Motor neuron (in vitro differentiated cells): Measurements from ENCODE around the gene ITPR1. TPM values are rescaled to one million over a fixed set of nuclear protein-coding genes. Genes with fewer than 3 reads are reported as not detected.

Experiments used
- ATAC-seq, 8 experiments: fragments of 200-7000 bp; cut with Tn5 transposase; replicated peaks in 6 of 8; 2 replicates each; pipeline ENCODE4 v1.8.0; 2021; ENCODE audit warnings: mild to moderate bottlenecking in 8 of 8, moderate library complexity in 8 of 8
- H3K27ac ChIP-seq, 2 donors: fragments of 250-450 bp; sonication (Bioruptor Pico); 2 replicates each; pipeline ENCODE4 v1.9.0; 2021; ENCODE audit warnings: antibody characterized with exemption in 2 of 2, mild to moderate bottlenecking in 2 of 2, moderate library complexity in 1 of 2
- H3K4me1 ChIP-seq, 2 donors: fragments of 250-450 bp; sonication (Bioruptor Pico); replicated peaks in 1 of 2; 2 replicates each; pipeline ENCODE4 v1.6.1; 2021; ENCODE audit warnings: antibody characterized with exemption in 2 of 2, mild to moderate bottlenecking in 2 of 2, moderate library complexity in 1 of 2
- H3K4me3 ChIP-seq, 5 donors: fragments of 250-450 bp; sonication (Bioruptor Pico); 2 replicates each; pipeline ENCODE4 v1.9.0; 2021; ENCODE audit warnings: antibody characterized with exemption in 5 of 5, mild to moderate bottlenecking in 5 of 5, moderate library complexity in 4 of 5
- WGBS, 10 experiments: fragments of 450-650 bp; shearing (Covaris generic); methylation state at CpG; one replicate each; pipeline ENCODE4 v1.0.0; 2022; 5-methylcytosine and 5-hydroxymethylcytosine counted together
- in situ Hi-C, 9 experiments: fragments of 400-800 bp; cut with MboI; loops; one replicate each; pipeline ENCODE4 v1.15.0; 2021; ENCODE audit warnings: low sequenced_read_pairs in 9 of 9, low pct_unique_long_range_greater_than_20kb in 2 of 9; ENCODE audit not compliant: unreplicated experiment in 9 of 9
- total RNA-seq, 8 experiments: library from RNA; unstranded; fragments of 300-600 nt; gene quantifications; 2 replicates each; pipeline versions ENCODE4 v1.2.3 to v1.2.4, GENCODE V29; 2022

ITPR1 gene
- total RNA-seq, 8 experiments from 2014 or later, result 2.2 to 167 (median 12.2) TPM

DNA sequence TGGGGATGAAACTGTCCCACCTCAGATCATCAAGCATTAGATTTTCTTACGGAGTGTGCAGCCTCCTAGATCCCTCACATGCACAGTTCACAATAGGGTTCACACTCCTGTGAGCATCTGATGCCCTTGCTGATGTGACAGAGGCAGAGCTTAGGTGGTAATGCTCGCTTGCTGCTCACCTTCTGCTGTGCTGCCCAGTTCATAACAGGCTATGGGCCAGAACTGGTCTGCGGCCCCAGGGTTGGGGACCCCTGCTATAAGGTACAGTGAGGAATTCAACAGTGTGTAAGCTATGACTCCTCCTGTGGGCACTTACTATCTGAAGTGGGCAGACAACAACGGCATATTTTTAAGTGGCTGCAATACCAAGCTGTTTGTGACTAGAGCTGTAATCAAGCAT lies 298.2 kb downstream of the ITPR1 start:
- in situ Hi-C loops, result no loop called here
- no peak for ATAC-seq

DNA sequence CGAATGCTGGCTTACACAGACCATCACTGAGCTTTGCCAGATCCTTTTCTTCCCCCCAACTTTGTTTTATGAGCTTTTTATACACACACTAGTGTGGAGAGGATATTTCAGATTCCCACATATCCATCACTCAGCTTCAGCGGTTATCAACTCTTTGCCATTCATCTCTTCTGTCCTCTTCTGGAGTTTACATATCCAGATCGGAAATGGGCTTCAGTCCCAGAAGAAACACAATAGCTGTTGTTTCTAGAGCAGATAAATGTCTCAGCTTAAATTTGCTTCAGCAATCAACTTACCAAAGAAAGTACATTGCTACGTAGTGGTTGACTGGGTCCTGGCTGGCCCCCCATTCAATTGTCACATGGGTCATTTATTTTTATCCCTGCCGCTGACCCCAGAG lies 300.2 kb downstream of the ITPR1 start:
- in situ Hi-C loops, result no loop called here
- Histone ChIP-seq H3K4me1 (no peaks in the 10 kb centered on the region), H3K4me3 (no peak overlapping the region), H3K27ac (no peak overlapping the region)
- no peak for ATAC-seq
- WGBS, 10 experiments, result 60 to 96% (median 94%) methylated on average over 2 to 5 of the region's 5 CpGs; no CpG with 5 or more reads in 4 of the 10 experiments

More for the DNA sequence above, 298.2 kb downstream of the ITPR1 start:
- no peak overlapping the region for H3K27ac ChIP-seq
- H3K4me1 ChIP-seq, result no peaks in the 10 kb centered on the region
- 67 to 100% (median 100%) methylated on average over 1 to 2 of the region's 4 CpGs; no CpG with 5 or more reads in 2 of the 10 experiments for whole genome bisulfite sequencing, 10 experiments
- no peak overlapping the region for H3K4me3 ChIP-seq

- in situ Hi-C loops, result no loop called here
- Histone ChIP-seq H3K4me1 (no peaks in the 10 kb centered on the region), H3K4me3 (no peak overlapping the region), H3K27ac (no peak overlapping the region)
- ATAC-seq, result no peak
- 40 to 94% (median 80%) methylated on average over 2 to 3 of the region's 7 CpGs; no CpG with 5 or more reads in 7 of the 10 experiments for WGBS, 10 experiments
Observed at GRCh38 chr3:4794331-4794730, 301.2 kb downstream of the ITPR1 start.

GRCh38 chr3:4794798-4795197 lies 301.6 kb downstream of the ITPR1 start:
- in situ Hi-C loops, result no loop called here
- Histone ChIP-seq H3K27ac (no peak overlapping the region), H3K4me1 (no peaks in the 10 kb centered on the region), H3K4me3 (no peak overlapping the region)
- ATAC-seq, result no peak
- WGBS, 10 experiments, result 80 to 100% (median 92%) methylated on average over 2 to 6 of the region's 13 CpGs; no CpG with 5 or more reads in 3 of the 10 experiments

GRCh38 chr3:4795905-4796304 lies 302.8 kb downstream of the ITPR1 start:
- no peak overlapping the region for H3K27ac ChIP-seq
- no peaks in the 10 kb centered on the region for H3K4me1 ChIP-seq
- H3K4me3 ChIP-seq, result no peak overlapping the region
- ATAC-seq, result no peak
- in situ Hi-C loops, result no loop called here
- WGBS, 10 experiments, result 75 to 100% (median 96%) methylated on average over 2 to 7 of the region's 7 CpGs; no CpG with 5 or more reads in 1 of the 10 experiments

DNA sequence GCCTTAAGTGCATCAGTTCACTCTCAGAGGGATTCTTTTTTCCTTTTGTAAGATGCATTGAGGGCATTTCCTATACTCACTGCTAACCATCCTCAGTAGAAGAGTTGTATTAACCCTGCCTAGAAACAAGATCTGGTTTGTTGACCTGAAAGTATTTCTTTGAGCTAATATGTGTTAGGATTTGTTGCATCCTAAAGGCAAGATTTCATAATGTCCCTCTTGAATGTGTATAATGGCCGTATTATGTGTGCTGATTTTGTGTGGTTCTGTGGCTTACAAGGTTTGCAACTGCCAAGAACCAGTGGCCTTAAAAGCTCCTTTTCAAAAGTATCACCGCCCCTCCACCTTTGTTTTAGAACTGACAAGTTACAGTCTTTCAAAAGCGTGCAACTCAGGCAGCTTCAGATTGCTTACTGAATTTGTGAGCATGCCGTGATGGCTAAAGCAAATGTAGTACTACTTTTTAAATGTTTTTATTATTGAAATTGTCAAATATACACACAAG lies 304.1 kb downstream of the ITPR1 start:
- in situ Hi-C loops, result no loop called here
- no peaks in the 10 kb centered on the region for H3K4me1 ChIP-seq
- ATAC-seq, result no peak
- WGBS, 10 experiments, result 88 to 100% (median 89%) methylated on average over 3 to 4 of the region's 4 CpGs; no CpG with 5 or more reads in 2 of the 10 experiments
- no peak overlapping the region for H3K4me3 ChIP-seq
- H3K27ac ChIP-seq, result no peak overlapping the region

GRCh38 chr3:4799266-4800256 lies 306.4 kb downstream of the ITPR1 start:
- no peak for ATAC-seq
- in situ Hi-C loops, result no loop called here

GRCh38 chr3:4800595-4800994 lies 307.4 kb downstream of the ITPR1 start:
- H3K4me3 ChIP-seq, result no peak overlapping the region
- no peak for ATAC-seq
- H3K4me1 ChIP-seq, result no peaks in the 10 kb centered on the region
- H3K27ac ChIP-seq, result no peak overlapping the region
- in situ Hi-C loops, result no loop called here
- 76 to 100% (median 82%) methylated on average over 1 to 4 of the region's 4 CpGs; no CpG with 5 or more reads in 2 of the 10 experiments for WGBS, 10 experiments

More at GRCh38 chr3:4799266-4800256, 306.4 kb downstream of the ITPR1 start:
- WGBS, 10 experiments, result 73 to 100% (median 85%) methylated on average over 2 to 13 of the region's 14 CpGs
- H3K4me3 ChIP-seq, result no peak overlapping the region
- no peak overlapping the region for H3K27ac ChIP-seq
- H3K4me1 ChIP-seq, result no peaks in the 10 kb centered on the region

DNA sequence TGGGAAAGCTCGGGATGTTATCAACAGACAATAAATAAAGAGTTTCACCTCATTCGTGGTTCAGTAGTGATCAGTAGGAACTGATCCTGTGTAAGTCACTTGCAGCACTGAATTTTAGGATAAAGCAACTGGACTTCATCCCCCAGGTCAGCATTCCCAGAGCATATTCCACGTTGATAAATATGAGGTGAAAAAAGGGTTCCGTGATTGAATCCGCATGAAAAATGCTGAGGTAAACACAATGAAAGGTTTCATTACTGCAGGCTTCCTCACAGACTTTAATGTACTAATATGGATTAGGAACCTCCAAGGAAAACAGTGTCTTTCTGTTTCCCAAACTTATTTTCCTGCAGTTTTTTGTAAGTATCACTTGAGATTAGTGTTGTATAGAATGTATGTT lies 308.7 kb downstream of the ITPR1 start:
- Histone ChIP-seq H3K4me1 (no peaks in the 10 kb centered on the region), H3K4me3 (no peak overlapping the region), H3K27ac (no peak overlapping the region)
- in situ Hi-C loops, result no loop called here
- no peak for ATAC-seq
- 52 to 100% (median 92%) methylated on average over 1 to 5 of the region's 5 CpGs for WGBS, 10 experiments

GRCh38 chr3:4802903-4803302 lies 309.8 kb downstream of the ITPR1 start:
- WGBS, 10 experiments, result 69 to 100% (median 90%) methylated on average over 2 to 8 of the region's 8 CpGs
- in situ Hi-C loops, result no loop called here
- no peak overlapping the region for H3K4me3 ChIP-seq
- no peaks in the 10 kb centered on the region for H3K4me1 ChIP-seq
- H3K27ac ChIP-seq, result no peak overlapping the region
- ATAC-seq, result no peak

GRCh38 chr3:4804161-4805058 lies 311.3 kb downstream of the ITPR1 start:
- in situ Hi-C loops, result no loop called here
- H3K27ac ChIP-seq, result no peak overlapping the region
- ATAC-seq, result no peak

GRCh38 chr3:4805662-4806061 lies 312.5 kb downstream of the ITPR1 start:
- Histone ChIP-seq H3K4me1 (no peaks in the 10 kb centered on the region), H3K4me3 (no peak overlapping the region), H3K27ac (no peak overlapping the region)
- 60 to 100% (median 87%) methylated on average over 1 to 7 of the region's 7 CpGs; no CpG with 5 or more reads in 2 of the 10 experiments for WGBS, 10 experiments
- ATAC-seq, result peak in 1 of 8 experiments; percentile 9
- in situ Hi-C loops, result no loop called here

More at GRCh38 chr3:4804161-4805058, 311.3 kb downstream of the ITPR1 start:
- 82 to 100% (median 96%) methylated on average over 2 to 13 of the region's 14 CpGs; no CpG with 5 or more reads in 1 of the 10 experiments for WGBS, 10 experiments
- H3K4me1 ChIP-seq, result no peaks in the 10 kb centered on the region
- H3K4me3 ChIP-seq, result no peak overlapping the region
